Measurements from ENCODE around the gene PRELID3B. TPM values are rescaled to one million over a fixed set of nuclear protein-coding genes. Genes with fewer than 3 reads are reported as not detected.
A peak's percentile ranks its signal among the peaks of the same experiment; 100 is the strongest.
"Not testable (repeated sequence)": the region's sequence is repeated elsewhere in the genome, so short reads cannot be mapped to it uniquely, and the experiment has no call there.

PRELID3B gene
- total and polyA plus RNA-seq, 7 donors: 23.2 to 61.2 (median 34.7) TPM

GRCh38 chr20:59043698-59044097 lies 1.1 kb upstream of the PRELID3B start:
- no peak overlapping the region for H3K4me3 ChIP-seq
- ATAC-seq (no peak), DNase-seq (no peak)
- intact Hi-C loops (cut with DNase I): loop anchor here in 1 of 2 donors (5.0 kb wide), 1 partner anchor 151 kb away; no protein-coding TSS in a partner anchor
- peak overlapping the region; percentile 79 for H3K27ac ChIP-seq
- TF ChIP-seq CTCF (IDR thresholded peaks at IDR 0.05): no peak
- peaks cover 0 to 4% of the 10 kb centered on the region in 2 donors for H3K36me3 ChIP-seq (ENCODE audit: insufficient read depth in 1 of 2, low read depth in 1 of 2)
- 65 to 76% (median 65%) methylated on average over 3 of the region's 3 CpGs for WGBS, 3 donors
- H3K27me3 ChIP-seq (ENCODE audit: insufficient read depth in 3 of 3, low read length in 2 of 3): no peaks in the 10 kb centered on the region
- peaks cover 25% of the 10 kb centered on the region for H3K4me1 ChIP-seq
- no peaks in the 10 kb centered on the region for H3K9me3 ChIP-seq

- peaks cover 4% of the 10 kb centered on the region in 2 donors for H3K36me3 ChIP-seq (ENCODE audit: insufficient read depth in 1 of 2, low read depth in 1 of 2)
- H3K27me3 ChIP-seq (ENCODE audit: insufficient read depth in 3 of 3, low read length in 2 of 3): no peaks in the 10 kb centered on the region
- 9 to 12% (median 12%) methylated on average over 56 to 66 of the region's 66 CpGs for WGBS, 3 donors
- intact Hi-C loops (cut with DNase I): loop anchor here in 1 of 2 donors (5.0 kb wide), 1 partner anchor 151 kb away; no protein-coding TSS in a partner anchor
- peak overlapping the region; percentile 79 for H3K27ac ChIP-seq
- DNase-seq (peak; percentile 93 to 97), ATAC-seq (peak; percentile 96 to 99 (median 98))
- H3K4me1 ChIP-seq: peaks cover 25% of the 10 kb centered on the region
- TF ChIP-seq CTCF (IDR thresholded peaks at IDR 0.05): no peak
- no peaks in the 10 kb centered on the region for H3K9me3 ChIP-seq
- peak overlapping the region; percentile 80 for H3K4me3 ChIP-seq
These were observed 428 bp upstream of the PRELID3B start for GRCh38 chr20:59042796-59043631.

GRCh38 chr20:59041487-59041886 lies 1.1 kb downstream of the PRELID3B start:
- not testable (repeated sequence) for H3K9me3 ChIP-seq; ATAC-seq; H3K27me3 ChIP-seq (ENCODE audit: insufficient read depth in 3 of 3, low read length in 2 of 3); DNase-seq
- WGBS, 3 donors: 86 to 91% (median 90%) methylated on average over 16 of the region's 16 CpGs
- intact Hi-C loops (cut with DNase I): loop anchor here in 1 of 2 donors (5.0 kb wide), 1 partner anchor 149 kb away; no protein-coding TSS in a partner anchor
- peaks cover 6 to 19% of the 10 kb centered on the region in 2 donors for H3K36me3 ChIP-seq (ENCODE audit: insufficient read depth in 1 of 2, low read depth in 1 of 2)
- H3K4me1 ChIP-seq: peaks cover 25% of the 10 kb centered on the region
- H3K4me3 ChIP-seq: peak overlapping the region; percentile 80
- H3K27ac ChIP-seq: peak overlapping the region; percentile 79

- H3K4me3 ChIP-seq: no peak overlapping the region
- no peak overlapping the region for H3K27ac ChIP-seq
- H3K27me3 ChIP-seq (ENCODE audit: insufficient read depth in 3 of 3, low read length in 2 of 3): no peaks in the 10 kb centered on the region
- DNase-seq (no peak), ATAC-seq (no peak)
- no peak for TF ChIP-seq CTCF (IDR thresholded peaks at IDR 0.05)
- peaks cover 25% of the 10 kb centered on the region for H3K4me1 ChIP-seq
- H3K9me3 ChIP-seq: no peaks in the 10 kb centered on the region
- WGBS, 3 donors: 79 to 83% (median 81%) methylated on average over 5 of the region's 5 CpGs
- H3K36me3 ChIP-seq (ENCODE audit: insufficient read depth in 1 of 2, low read depth in 1 of 2): peaks cover 11 to 28% of the 10 kb centered on the region in 2 donors
- intact Hi-C loops (cut with DNase I): loop anchor here in 1 of 2 donors (5.0 kb wide), 1 partner anchor 148 kb away; no protein-coding TSS in a partner anchor
These were observed 1.9 kb downstream of the PRELID3B start for GRCh38 chr20:59040667-59041066.

DNA sequence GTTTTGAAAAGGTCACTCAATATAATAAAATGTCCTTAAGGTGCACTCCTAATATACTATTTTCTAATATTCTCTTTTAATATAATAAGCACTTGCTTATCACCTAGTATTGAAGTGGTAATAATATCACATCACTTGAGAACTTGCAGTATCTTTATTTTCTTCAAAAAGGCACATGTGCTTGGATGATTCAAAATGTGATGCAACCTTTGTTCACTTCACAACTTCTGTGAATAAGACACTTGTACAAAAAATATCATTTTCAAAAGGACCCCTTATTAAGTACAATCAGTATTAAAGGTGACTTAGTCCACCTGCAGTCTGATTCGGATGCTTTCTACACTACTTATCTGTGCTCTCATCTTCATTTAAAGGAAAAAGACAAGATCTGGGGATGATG lies 3.4 kb downstream of the PRELID3B start:
- Histone ChIP-seq H3K27ac (no peak overlapping the region), H3K27me3 (ENCODE audit: insufficient read depth in 3 of 3, low read length in 2 of 3) (no peaks in the 10 kb centered on the region), H3K4me3 (no peak overlapping the region), H3K36me3 (ENCODE audit: insufficient read depth in 1 of 2, low read depth in 1 of 2) (peaks cover 16 to 42% of the 10 kb centered on the region in 2 donors), H3K9me3 (no peaks in the 10 kb centered on the region), H3K4me1 (peaks cover 25% of the 10 kb centered on the region)
- ATAC-seq: no peak
- no peak for TF ChIP-seq CTCF (IDR thresholded peaks at IDR 0.05)
- DNase-seq: no peak
- WGBS, 3 donors: 83 to 94% (median 84%) methylated on average over 1 of the region's 1 CpG
- intact Hi-C loops (cut with DNase I): no loop called here
